ENCODE measurements around the gene AMN.

- TF ChIP-seq MLX (CRISPR knock-in tag; conservative IDR thresholded peaks at IDR 0.05) (no peak), CTCF (IDR thresholded peaks at IDR 0.05 in 2 of 3, conservative IDR thresholded peaks at IDR 0.05 in 1 of 3; ENCODE audit: insufficient read depth in 2 of 3, low read depth in 1 of 3, low read length in 3 of 3) (no peak), RNF219 (CRISPR knock-in tag; IDR thresholded peaks at IDR 0.05) (no peak), MTF1 (CRISPR knock-in tag; IDR thresholded peaks at IDR 0.05; ENCODE audit: borderline replicate concordance) (no peak), MAZ (CRISPR knock-in tag; conservative IDR thresholded peaks at IDR 0.05 in 1 of 2, IDR thresholded peaks at IDR 0.05 in 1 of 2) (no peak)
Observed at GRCh38 chr14:102893452-102893851, 29.0 kb upstream of the AMN start.
